GM21737 (cell line): ENCODE measurements around the gene FFAR2.

Experiments
- ATAC-seq: cut with Tn5 transposase; IDR thresholded peaks from one replicate; pipeline ENCODE4 v1.9.1; 2021; ENCODE audit warnings: mild to moderate bottlenecking, moderate library complexity; ENCODE audit not compliant: unreplicated experiment

FFAR2 gene

GRCh38 chr19:35478794-35479677 is 31.0 kb downstream of the FFAR2 start:
- ATAC-seq, result no peak

DNA sequence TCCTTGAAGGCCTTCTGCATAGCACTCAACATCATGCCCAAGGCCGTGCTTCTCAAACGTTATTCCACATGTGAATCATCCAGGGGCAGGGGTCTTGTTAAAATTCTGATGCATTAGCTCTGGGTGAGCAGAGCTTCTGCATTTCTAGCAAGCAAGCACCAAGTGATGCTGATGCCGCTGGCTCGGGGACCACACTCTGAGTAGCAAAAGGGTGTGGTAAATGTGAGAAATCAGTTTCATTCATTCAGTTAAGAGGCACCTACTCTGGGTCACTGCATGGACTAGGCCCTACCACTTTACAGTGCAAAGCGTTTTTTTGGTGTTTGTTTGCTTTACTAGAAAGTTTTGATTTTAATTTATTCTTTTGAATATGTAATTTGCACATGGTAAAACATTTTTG is 35.0 kb downstream of the FFAR2 start:
- ATAC-seq, result no peak

- ATAC-seq, result peak; percentile 73
Observed at GRCh38 chr19:35484252-35485036, 36.4 kb downstream of the FFAR2 start.

GRCh38 chr19:35486268-35486708 is 38.2 kb downstream of the FFAR2 start:
- no peak for ATAC-seq

DNA sequence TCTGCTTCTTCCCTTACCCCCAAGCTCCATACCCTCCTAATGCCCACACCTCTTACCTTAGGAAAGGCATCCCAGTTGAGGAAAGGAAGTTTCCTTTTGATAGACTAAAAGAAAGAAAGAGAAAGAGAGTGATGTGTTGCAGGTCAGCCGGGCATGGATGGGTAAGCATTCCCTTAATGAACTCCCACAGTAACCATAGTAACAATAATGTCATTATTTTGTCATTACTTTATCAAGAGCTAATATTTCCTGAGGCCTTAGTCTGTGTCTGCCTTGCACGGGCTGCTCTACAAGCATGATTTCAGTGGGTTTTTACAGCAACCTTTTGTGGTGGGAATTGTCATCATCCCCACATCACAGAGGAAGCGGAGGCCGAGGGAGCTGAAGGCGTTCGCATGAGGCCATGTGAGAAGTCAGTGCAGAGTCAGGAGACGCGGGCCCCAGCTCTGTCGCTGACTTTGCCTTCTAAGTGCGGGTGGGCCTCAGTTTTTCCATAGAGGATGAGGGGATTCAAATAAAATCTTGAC is 39.7 kb downstream of the FFAR2 start:
- ATAC-seq, result no peak

DNA sequence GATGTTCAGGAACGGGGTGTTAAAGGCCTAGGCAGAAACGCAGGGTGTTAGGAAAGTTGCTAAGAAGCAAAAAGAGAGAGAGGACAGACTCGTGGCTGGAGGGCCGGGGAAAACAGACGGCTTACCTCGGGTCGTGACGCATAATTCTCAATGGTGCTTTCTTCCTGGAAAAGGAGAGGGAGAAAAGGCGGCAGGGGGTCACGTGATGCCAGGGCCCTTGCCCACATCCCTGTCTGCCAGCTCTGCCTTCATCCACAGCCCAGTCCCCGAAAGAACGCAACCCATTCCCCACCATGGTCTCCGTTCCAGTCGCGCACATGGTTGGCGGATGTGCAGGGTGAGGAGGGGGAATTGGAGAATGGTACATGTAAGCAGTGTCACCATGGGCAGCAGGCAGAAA is 40.6 kb downstream of the FFAR2 start:
- ATAC-seq, result no peak

DNA sequence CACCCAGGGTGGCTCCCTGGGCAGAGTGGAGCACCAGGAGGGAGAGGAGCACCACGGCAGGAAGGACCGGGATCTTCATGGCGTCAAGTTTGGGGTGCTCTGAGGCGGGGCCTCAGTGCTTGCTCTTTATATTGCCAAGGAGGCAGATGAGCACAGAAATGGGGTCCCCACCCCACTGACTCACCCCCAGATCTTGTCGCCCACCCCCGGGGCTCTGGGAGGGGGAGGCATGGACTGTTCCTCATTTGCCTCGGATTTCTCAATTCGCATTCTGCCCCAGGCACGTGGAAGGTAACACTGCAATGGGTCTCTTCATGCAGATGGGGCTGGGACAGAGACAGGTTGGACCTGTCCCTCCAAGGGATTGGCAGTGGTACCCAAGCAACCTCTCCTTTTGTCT is 42.3 kb downstream of the FFAR2 start, which contains the start of gene KRTDAP:
TSS of gene KRTDAP (minus strand) at position 101 of the 400 bp plus-strand sequence. CDS start at position 79, 22 bp downstream.
- ATAC-seq, result no peak

DNA sequence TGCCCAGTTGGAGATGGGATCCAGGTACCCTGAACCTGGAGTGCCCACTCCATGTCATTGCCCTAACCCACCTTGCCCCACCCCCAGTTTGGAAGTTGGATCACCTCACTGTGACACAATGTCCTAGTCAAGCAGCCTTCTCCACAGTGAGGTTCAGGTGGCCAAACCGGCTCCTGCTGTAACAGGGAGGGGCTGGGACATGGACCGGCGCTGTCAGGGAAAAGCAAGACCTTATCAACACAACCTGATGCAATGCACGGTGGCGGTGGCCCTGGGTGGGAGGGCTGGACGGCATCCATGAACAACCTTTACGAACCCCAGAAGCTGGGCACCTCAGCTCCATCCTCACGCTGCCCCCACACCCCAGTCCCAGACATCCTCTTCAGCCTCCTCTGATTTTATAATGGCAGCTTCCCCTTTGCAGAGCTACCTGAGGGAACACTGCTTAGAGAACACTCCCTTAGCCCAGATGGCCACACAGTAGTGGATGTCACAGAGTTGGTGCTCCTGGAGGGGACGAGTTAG is 43.8 kb downstream of the FFAR2 start:
- ATAC-seq, result no peak

DNA sequence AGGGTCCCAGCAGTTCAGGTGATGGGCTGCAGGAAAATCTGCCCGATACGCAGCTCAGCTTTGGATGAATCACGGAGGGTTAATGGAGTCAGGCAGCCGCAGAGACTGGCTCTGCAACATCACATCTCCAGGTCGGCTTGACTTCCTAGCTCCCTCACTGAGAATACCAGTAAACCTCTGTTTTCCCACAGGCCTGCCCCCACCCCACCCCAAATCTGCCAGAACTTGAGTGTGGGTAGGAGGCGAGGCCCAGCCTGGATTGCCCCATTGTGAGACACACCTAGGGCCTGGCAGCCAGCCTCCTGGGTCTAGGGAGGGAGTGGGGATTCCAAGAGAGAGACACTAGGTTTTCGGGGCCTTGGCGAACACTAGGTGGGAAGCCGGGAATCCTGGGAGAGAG is 45.9 kb downstream of the FFAR2 start:
- ATAC-seq, result no peak

- ATAC-seq, result no peak
Observed at GRCh38 chr19:35495107-35496064, 47.3 kb downstream of the FFAR2 start.

DNA sequence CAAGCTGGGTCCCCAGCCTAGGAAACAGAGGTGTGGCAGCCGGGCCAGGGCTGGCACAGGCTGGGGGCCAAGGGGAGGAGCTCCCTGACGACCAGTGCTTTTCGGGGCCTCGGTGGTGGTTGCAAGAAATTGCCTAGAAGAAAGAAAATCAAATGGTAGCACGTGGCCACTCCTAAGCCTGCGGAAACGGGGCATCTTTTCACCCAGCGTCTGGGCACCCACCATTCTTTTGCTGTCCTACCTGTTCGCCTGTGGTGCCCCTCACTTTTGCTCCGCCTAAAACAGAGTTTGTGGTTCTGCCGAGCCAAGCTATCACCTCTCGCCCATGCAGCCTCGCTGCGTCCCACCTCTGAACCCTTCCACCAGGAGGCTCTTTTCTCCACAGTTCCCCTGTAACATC is 49.3 kb downstream of the FFAR2 start:
- ATAC-seq, result no peak

GRCh38 chr19:35498220-35498619 is 50.2 kb downstream of the FFAR2 start:
- no peak for ATAC-seq

DNA sequence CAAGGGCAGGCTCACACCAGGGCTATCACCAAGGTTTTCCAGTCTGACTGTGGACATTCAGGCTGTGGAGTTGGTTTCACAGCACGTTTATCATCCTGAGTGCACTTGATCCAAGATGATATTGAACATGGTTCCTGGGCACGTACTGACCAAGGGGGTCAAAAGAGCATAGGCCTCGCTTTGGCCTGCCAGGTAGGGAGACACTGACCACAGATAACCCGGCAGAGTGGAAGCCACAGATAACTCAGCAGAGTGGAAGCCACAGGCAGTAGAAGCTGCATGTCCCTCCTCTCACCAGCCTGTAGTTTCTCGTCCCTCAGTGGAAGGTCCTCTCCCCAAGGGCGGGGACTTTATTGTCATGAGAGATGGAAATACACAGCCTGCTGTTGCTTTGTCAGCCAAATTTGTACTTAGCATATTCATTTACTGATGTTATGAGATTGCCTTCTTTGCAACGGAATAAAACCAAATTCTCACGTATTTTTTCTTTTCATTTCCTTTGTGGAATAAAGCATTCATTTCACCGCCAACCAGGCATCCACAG is 51.0 kb downstream of the FFAR2 start:
- no peak for ATAC-seq

DNA sequence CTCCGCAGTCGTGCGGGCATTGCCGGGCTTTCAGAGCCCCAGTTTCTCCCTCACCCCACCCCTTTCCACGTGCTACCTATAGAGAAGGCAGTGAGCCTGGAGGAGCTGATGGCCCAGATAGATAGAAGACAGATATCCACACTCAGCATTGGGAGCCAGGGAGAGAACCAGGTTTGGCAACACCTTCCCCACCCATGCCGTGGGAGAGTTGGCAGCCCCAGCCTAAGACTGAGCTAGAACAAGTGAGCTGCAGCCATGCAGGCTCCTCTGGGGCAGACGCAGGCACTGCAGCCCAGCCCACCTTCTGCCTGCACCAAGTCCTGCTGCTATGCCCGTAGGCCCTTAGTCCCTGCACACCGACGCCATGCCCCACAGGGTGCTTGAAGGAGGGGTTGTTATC is 52.6 kb downstream of the FFAR2 start:
- no peak for ATAC-seq
